Erythroblast (primary cell): ENCODE measurements around the gene PXN.

Experiments used
- GATA1 ChIP-seq: IDR thresholded peaks from 2 replicates; pipeline ENCODE4 v1.6.1; 2011; ENCODE audit warnings: low read depth, mild to moderate bottlenecking, control low read depth, low read length, moderate library complexity
- POLR2A ChIP-seq: IDR thresholded peaks from 2 replicates; pipeline ENCODE4 v1.6.1; 2011; ENCODE audit warnings: mild to moderate bottlenecking, low read length

DNA sequence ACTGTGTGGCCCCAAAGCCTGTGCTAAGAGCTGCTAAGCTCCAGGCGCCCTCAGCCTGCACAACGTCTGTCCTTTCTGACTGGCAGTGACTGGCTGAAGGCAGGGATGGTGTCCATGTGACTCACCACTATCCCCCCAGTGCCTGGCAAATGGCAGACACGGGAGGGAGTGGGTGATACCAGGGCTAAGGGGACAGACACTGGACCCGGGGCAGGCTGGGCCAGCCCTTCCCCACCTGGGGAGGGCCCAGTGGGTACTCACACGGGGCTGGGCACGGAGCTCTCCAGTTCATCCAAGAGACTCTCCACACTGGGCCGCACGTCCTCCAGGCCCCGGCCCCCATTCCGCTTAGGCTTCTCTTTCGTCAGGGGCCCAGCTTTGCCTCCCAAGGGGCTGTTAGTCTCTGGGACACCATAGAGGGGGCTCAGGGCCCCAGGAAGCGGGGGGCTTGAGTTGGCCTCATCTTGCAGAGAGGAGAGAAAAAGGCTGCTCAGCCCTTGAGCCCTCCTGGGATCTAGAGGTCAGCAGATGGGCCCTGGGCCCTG, 43.2 kb downstream of the PXN start:
- TF ChIP-seq POLR2A = no peak
- no peak for TF ChIP-seq GATA1
